Measurements from ENCODE around the gene FNDC4. TPM values are rescaled to one million over a fixed set of nuclear protein-coding genes. Genes with fewer than 3 reads are reported as not detected.

Gene FNDC4
- total RNA-seq, 4 donors from 2014 or later, result 3.3 to 12.6 (median 9.8) TPM

DNA sequence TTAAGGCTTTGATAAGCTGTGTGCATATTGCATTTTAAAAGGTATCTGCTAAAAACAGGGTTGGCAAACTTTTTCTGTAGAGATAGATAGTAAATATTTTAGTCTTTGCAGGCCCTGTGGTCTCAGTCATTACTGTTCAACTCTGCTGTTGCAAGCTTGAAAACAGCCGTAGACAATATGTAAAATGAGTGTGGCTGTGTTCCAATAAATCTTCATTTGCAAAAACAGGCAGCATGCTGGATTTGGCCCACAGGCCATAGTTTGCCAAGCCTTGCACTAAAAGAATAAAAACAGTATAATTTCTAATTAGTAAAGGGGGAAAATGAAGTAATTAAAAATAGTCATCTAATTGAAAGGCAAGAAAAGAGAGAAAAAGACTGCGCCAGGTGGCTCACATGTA lies 37.0 kb upstream of the FNDC4 start:
- 82% methylated on average over 2 of the region's 2 CpGs for WGBS

DNA sequence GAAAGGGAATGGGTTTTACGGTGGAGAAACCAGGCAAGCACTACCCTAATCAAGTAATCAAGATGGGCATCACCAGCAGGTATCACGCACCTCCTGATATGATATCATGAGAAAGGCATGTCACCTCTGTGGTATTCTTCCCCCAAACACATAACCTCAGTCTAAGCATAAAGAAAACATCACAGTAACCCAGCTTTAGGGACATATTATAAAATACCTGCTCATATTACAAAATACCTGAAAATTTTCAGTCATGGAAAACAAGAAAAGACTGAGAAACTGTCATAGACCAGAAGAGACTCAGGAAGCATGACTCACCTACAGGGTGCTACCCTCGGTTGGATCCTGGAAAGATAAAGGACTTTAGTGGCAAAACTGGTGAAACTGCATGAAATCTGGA lies 32.2 kb upstream of the FNDC4 start:
- Histone ChIP-seq H3K9me3 (no peaks in the 10 kb centered on the region), H3K27ac (replicated peaks in 1 of 4) (no peak overlapping the region), H3K4me3 (no peak overlapping the region), H3K36me3 (no peaks in the 10 kb centered on the region), H3K4me1 (no peaks in the 10 kb centered on the region), H3K27me3 (peaks cover 0 to 23% (median 0%) of the 10 kb centered on the region in 4 donors)
- intact Hi-C loops (cut with DNase I), result no loop called here
- TF ChIP-seq POLR2AphosphoS5 (IDR thresholded peaks at IDR 0.05) (no peak), EP300 (IDR thresholded peaks at IDR 0.05) (no peak), POLR2A (IDR thresholded peaks at IDR 0.05; ENCODE audit: low read depth) (no peak)
- TF ChIP-seq, protein P1, sequence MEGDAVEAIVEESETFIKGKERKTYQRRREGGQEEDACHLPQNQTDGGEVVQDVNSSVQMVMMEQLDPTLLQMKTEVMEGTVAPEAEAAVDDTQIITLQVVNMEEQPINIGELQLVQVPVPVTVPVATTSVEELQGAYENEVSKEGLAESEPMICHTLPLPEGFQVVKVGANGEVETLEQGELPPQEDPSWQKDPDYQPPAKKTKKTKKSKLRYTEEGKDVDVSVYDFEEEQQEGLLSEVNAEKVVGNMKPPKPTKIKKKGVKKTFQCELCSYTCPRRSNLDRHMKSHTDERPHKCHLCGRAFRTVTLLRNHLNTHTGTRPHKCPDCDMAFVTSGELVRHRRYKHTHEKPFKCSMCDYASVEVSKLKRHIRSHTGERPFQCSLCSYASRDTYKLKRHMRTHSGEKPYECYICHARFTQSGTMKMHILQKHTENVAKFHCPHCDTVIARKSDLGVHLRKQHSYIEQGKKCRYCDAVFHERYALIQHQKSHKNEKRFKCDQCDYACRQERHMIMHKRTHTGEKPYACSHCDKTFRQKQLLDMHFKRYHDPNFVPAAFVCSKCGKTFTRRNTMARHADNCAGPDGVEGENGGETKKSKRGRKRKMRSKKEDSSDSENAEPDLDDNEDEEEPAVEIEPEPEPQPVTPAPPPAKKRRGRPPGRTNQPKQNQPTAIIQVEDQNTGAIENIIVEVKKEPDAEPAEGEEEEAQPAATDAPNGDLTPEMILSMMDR (IDR thresholded peaks at IDR 0.05), result no peak
- WGBS, result 73% methylated on average over 3 of the region's 3 CpGs
- no peak for DNase-seq (ENCODE audit: extremely low spot score)

More for the DNA sequence above, 37.0 kb upstream of the FNDC4 start:
- H3K4me3 ChIP-seq, result no peak overlapping the region
- peaks cover 0 to 18% (median 0%) of the 10 kb centered on the region in 4 donors for H3K27me3 ChIP-seq
- intact Hi-C loops (cut with DNase I), result no loop called here
- no peaks in the 10 kb centered on the region for H3K4me1 ChIP-seq
- no peaks in the 10 kb centered on the region for H3K36me3 ChIP-seq
- no peak overlapping the region for H3K27ac ChIP-seq (replicated peaks in 1 of 4)
- no peak for DNase-seq (ENCODE audit: extremely low spot score)
- TF ChIP-seq EP300 (IDR thresholded peaks at IDR 0.05) (no peak), POLR2AphosphoS5 (IDR thresholded peaks at IDR 0.05) (no peak), POLR2A (IDR thresholded peaks at IDR 0.05; ENCODE audit: low read depth) (no peak)
- TF ChIP-seq, protein P1 (IDR thresholded peaks at IDR 0.05), result no peak
- H3K9me3 ChIP-seq, result no peaks in the 10 kb centered on the region

DNA sequence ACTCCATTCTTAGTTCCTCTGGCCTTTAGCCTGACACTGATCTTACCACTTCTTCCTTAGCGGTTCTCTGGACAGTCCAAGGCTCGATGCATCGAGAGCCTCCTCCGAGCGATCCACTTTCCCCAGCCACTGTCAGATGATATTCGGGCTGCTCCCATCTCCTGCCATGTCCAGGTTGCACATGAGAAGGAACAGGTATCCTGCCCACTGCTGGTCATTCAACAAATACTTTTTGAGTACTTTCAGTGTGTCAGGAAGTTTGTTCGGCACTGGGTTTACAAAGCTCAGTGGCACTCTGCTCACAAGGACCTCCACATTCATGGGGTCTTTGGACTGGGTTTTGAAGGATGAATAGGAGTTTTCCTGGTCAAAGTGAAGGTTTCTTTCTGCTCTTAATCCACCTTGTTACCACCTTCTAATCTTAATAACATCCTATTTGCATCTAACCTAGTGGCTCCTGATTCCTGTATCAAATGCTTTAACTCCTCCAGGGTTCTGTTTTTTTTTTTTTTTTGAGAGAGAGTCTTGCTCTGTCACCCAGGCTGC lies 27.5 kb upstream of the FNDC4 start:
- DNase-seq (ENCODE audit: extremely low spot score), result no peak
- Histone ChIP-seq H3K4me3 (no peak overlapping the region), H3K27ac (replicated peaks in 1 of 4) (no peak overlapping the region), H3K27me3 (peaks cover 0 to 42% (median 0%) of the 10 kb centered on the region in 4 donors), H3K9me3 (no peaks in the 10 kb centered on the region), H3K36me3 (no peaks in the 10 kb centered on the region), H3K4me1 (no peaks in the 10 kb centered on the region)
- 89% methylated on average over 7 of the region's 7 CpGs for WGBS
- TF ChIP-seq EP300 (IDR thresholded peaks at IDR 0.05) (no peak), POLR2AphosphoS5 (IDR thresholded peaks at IDR 0.05) (no peak), POLR2A (IDR thresholded peaks at IDR 0.05; ENCODE audit: low read depth) (no peak)
- TF ChIP-seq, protein P1 (IDR thresholded peaks at IDR 0.05), result no peak
- intact Hi-C loops (cut with DNase I), result no loop called here

DNA sequence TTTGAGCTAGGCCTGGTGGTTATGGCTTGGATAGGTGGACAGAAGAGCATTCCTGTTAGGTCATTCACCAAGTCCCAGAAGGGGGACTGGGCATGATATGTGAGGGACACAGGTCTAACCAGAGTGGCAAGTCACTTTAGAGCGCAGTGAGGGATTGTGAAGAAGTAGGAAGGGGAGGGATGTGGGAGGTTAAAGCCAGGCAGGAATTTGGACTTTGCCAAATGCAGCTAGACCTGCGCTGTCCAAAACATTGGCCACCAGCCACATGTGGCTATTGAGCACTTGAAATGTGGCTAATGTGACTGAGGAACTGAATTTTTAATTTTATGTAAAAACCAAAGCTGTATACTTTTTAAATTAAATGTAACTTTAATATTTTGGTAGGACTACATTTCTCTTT lies 25.3 kb upstream of the FNDC4 start:
- Histone ChIP-seq H3K36me3 (no peaks in the 10 kb centered on the region), H3K9me3 (no peaks in the 10 kb centered on the region), H3K27me3 (peaks cover 0 to 32% (median 0%) of the 10 kb centered on the region in 4 donors), H3K27ac (replicated peaks in 1 of 4) (no peak overlapping the region), H3K4me1 (no peaks in the 10 kb centered on the region), H3K4me3 (no peak overlapping the region)
- 98% methylated on average over 2 of the region's 2 CpGs for WGBS
- TF ChIP-seq, protein P1 (IDR thresholded peaks at IDR 0.05), result no peak
- TF ChIP-seq POLR2AphosphoS5 (IDR thresholded peaks at IDR 0.05) (no peak), EP300 (IDR thresholded peaks at IDR 0.05) (no peak), POLR2A (IDR thresholded peaks at IDR 0.05; ENCODE audit: low read depth) (no peak)
- DNase-seq (ENCODE audit: extremely low spot score), result peak; percentile 53
- intact Hi-C loops (cut with DNase I), result no loop called here

DNA sequence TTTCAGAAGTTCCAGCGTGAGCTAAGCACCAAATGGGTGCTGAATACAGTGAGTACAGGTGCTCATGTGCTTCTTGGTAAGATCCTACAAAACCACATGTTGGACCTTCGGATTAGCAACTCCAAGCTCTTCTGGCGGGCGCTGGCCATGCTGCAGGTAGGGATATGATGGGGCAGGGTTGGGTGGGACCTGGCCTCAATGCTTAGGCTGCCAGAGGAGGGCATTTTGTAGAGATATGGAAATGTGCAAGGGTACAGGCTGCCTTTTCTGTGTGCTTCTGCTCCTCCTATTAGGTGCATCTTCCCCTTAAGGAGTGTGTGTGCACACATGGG lies 23.7 kb upstream of the FNDC4 start:
- H3K4me3 ChIP-seq, result no peak overlapping the region
- H3K9me3 ChIP-seq, result no peaks in the 10 kb centered on the region
- no peak overlapping the region for H3K27ac ChIP-seq (replicated peaks in 1 of 4)
- WGBS, result 94% methylated on average over 4 of the region's 4 CpGs
- TF ChIP-seq EP300 (IDR thresholded peaks at IDR 0.05), result no peak
- no peak for TF ChIP-seq POLR2AphosphoS5 (IDR thresholded peaks at IDR 0.05)
- TF ChIP-seq POLR2A (IDR thresholded peaks at IDR 0.05; ENCODE audit: low read depth), result no peak
- TF ChIP-seq, protein P1 (IDR thresholded peaks at IDR 0.05), result no peak
- H3K36me3 ChIP-seq, result no peaks in the 10 kb centered on the region
- H3K27me3 ChIP-seq, result peaks cover 0 to 32% (median 0%) of the 10 kb centered on the region in 4 donors
- no peaks in the 10 kb centered on the region for H3K4me1 ChIP-seq
- DNase-seq (ENCODE audit: extremely low spot score), result peak; percentile 55
- intact Hi-C loops (cut with DNase I), result no loop called here
